Measurements from ENCODE around the gene BAD. TPM values are rescaled to one million over a fixed set of nuclear protein-coding genes. Genes with fewer than 3 reads are reported as not detected.

BAD gene
- total RNA-seq, 1 donor from 2014 or later: 45.4 TPM

DNA sequence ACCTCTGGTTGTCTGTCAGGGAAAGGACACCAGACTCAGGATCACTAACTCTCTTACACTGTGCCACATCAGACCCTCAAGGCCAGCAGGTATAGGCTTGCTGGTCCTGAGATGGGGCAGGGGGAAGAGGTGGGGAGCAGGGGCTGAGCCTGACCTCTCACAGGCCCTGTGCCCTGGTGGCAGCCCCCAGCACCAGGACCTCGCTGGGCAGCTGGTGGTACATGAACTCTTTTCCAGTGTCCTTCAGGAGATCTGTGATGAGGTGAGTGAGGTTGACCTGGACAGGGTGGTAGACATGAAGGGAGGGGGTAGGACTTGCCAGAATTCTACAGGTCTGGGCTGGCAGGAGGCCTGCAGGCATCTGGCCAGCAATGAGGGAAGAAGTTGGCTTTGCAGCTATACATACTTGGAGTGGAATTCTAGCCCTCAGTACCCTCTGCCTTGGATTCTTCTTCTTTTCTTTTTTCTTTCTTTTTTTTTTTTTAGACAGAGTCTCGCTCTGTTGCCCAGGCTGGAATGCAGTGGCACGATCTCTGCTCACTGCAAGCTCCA lies 57.0 kb downstream of the BAD start:
- ATAC-seq: no peak

DNA sequence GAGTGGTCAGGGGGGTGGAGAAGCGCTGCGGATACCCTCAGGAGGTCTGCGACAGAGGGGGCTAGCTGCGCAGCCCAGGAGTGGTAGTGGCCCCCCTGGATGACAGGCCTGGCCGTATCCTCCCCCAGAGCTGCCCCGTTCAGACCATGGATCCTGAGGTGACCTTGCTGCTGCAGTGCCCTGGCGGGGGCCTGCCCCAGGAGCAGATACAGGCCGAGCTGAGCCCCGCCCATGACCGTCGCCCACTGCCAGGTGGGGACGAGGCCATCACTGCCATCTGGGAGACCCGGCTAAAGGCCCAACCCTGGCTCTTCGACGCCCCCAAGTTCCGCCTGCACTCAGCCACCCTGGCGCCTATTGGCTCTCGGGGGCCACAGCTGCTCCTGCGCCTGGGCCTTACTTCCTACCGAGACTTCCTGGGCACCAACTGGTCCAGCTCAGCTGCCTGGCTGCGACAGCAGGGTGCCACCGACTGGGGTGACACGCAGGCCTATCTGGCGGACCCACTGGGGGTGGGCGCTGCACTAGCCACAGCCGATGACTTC lies 57.9 kb downstream of the BAD start:
- peak; percentile 26 for ATAC-seq

DNA sequence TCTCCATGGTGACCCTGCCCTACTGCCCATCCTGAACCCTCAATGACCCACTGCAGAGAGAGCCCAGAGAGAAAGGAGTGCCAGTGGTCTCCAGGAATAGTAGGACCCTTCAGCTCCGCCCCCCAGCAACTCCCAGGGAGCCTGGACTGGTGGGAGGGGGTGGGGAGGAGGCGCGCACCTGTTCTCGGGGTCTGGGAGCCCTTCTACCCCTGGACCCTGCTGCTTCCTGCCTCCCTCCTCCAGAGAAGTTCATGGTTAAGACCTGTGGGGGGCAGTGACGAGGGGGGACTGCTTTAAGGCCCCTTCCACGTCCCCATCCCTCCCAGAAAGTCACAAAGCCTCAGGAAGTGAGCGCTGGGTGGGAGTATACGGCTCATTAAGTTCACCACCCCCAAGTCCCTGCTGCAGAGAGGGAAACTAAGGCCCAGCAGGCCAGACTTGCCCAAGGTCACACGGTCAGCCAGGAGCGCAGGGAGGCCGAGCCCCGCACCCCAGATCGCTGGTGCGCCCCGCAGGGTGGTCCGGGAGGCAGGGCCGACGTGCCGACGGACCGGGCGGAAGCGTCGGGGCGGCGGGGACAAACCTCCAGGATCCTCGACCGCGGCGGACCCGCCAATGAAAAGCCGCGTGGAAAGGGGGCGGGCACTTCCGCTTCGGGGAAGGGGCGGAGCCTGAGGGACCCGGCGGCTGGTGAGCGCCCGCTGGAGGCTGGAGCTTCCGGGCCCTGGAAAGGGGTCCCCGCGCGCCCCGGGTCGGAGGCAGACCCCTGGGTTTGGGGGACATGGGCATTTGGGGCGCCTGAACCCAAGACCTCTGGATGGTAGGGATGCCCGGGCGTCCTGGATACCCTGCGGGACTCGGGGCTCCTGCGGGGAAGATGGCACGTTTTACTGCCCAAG lies 58.6 kb downstream of the BAD start, which contains the start of the genes NUDT22 and TRPT1:
Gene NUDT22 (plus strand): TSS at position 667 of the 899 bp plus-strand sequence. CDS start 379 bp downstream, outside the sequence.
Gene TRPT1 (minus strand): TSS at position 579 of the 899 bp plus-strand sequence. CDS start 326 bp downstream, at position 253.
- ATAC-seq: peak; percentile 74

DNA sequence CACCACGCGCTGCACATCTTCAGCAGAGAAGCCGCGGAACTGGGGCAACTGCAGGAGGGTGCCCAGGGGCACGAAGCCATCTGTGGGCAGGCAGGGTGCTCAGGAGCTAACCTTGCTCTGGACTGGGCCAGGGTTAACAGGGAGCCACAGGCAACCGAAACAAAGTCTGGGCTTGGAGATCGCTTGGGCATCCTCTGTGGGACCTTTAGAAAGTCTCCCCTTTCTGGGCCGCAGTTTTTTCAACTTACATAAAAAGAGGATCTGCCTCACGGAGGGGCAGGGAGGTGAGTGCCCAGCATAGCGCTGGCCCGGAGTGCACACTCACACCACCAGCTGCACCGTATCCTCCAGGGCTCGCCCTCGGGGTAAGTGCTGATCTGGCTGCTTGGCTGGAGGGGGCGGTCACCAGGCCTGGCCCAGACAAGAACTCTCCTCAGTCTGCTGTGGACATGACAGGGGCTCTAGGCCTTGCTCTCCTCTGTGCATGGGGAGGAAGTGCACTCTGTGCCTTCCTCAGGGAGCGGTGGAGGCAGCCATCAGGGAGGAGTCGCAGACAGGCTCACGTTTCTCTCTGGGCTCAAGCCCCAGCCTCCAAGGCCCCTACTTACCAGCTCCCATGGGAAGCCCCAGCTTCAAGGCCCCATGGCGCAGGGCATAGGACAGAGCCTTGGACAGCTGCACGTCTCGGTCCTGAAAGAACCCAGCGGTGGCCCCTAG lies 59.4 kb downstream of the BAD start:
- ATAC-seq: peak; percentile 0

GRCh38 chr11:64224151-64224890 lies 60.1 kb downstream of the BAD start:
- ATAC-seq: no peak

- no peak for ATAC-seq
These were observed 61.3 kb downstream of the BAD start for GRCh38 chr11:64223001-64223651.

DNA sequence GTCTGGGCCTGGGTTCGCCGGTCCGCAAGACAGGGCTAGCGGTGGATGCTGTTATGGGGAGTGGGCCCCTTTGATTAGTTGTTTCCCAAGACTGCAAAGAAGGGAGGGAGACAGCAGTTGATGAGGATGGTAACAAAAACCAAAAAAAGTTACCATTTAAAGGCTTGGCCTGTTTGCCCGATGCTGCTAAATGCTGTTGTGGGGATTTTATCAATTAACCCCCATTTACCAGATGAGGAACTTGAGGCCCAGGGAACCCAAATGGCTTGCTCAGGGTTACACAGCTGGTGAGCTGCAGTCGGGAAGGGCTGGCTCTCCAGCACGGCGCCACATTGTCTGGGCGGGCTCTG lies 61.8 kb downstream of the BAD start:
- no peak for ATAC-seq

DNA sequence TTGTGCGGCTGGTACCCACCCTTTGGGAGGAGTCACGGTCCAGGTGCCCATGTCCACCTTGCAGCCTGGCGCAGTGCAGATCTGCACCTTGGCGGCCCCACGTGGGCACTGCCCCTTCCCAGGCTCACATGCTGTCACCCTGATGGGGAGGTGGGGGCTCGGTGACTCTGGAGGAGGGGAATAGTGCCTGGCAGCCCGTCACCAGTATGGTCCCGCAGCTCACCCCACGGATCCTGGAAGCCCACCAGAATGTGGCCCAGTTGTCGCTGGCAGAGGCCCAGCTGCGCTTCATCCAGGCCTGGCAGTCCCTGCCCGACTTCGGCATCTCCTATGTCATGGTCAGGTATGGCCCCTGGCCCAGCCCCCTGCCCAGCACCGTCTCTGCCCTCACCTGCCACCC lies 63.7 kb downstream of the BAD start:
- no peak for ATAC-seq

DNA sequence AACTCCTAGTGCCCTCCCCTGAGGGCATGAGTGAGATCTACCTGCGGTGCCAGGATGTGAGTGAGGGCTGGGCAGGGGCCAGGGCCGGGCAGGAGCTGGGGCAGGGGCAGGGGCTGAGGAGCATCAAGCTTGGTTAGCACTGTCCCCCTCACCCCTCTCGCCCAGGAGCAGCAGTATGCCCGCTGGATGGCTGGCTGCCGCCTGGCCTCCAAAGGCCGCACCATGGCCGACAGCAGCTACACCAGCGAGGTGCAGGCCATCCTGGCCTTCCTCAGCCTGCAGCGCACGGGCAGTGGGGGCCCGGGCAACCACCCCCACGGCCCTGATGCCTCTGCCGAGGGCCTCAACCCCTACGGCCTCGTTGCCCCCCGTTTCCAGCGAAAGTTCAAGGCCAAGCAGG lies 64.2 kb downstream of the BAD start:
- ATAC-seq: no peak

Other genes starting within 250 kb of the BAD start
- not detected for gene FLRT1, start 248.7 kb downstream of the BAD start, total RNA-seq
- gene MACROD1, start 118.6 kb downstream of the BAD start, total RNA-seq: 22.9 TPM
- gene STIP1, start 98.5 kb downstream of the BAD start, total RNA-seq: 74.2 TPM
- 2.4 TPM for gene FERMT3, start 77.9 kb downstream of the BAD start, total RNA-seq
- gene TRPT1, start 58.5 kb downstream of the BAD start, total RNA-seq: 25.1 TPM
- gene NUDT22, start 58.4 kb downstream of the BAD start, total RNA-seq: 59.9 TPM
- gene DNAJC4, start 54.1 kb downstream of the BAD start, total RNA-seq: 16.7 TPM
- 45.2 TPM for gene VEGFB, start 50.1 kb downstream of the BAD start, total RNA-seq
- gene FKBP2, start 43.6 kb downstream of the BAD start, total RNA-seq: 40.7 TPM
- gene PPP1R14B, start 37.7 kb downstream of the BAD start, total RNA-seq: 265 TPM
- gene PLCB3, start 33.1 kb downstream of the BAD start, total RNA-seq: 43.9 TPM
- 18.5 TPM for gene GPR137, start 1.2 kb upstream of the BAD start, total RNA-seq
- gene KCNK4, start 6.6 kb upstream of the BAD start, total RNA-seq: not detected
- 1.3 TPM for gene CATSPERZ, start 15.7 kb upstream of the BAD start, total RNA-seq
- 63.2 TPM for gene ESRRA, start 20.9 kb upstream of the BAD start, total RNA-seq
- 181 TPM for gene TRMT112, start 32.9 kb upstream of the BAD start, total RNA-seq
- 331 TPM for gene PRDX5, start 33.5 kb upstream of the BAD start, total RNA-seq
- 4.5 TPM for gene CCDC88B, start 55.5 kb upstream of the BAD start, total RNA-seq
- 36.2 TPM for gene RPS6KA4, start 74.5 kb upstream of the BAD start, total RNA-seq